HepG2 (cell line): Measurements from ENCODE around the gene ARHGEF4. TPM values are rescaled to one million over a fixed set of nuclear protein-coding genes. Genes with fewer than 3 reads are reported as not detected.

Source experiments
- ATAC-seq: fragments of 200-7000 bp; cut with Tn5 transposase; 3 replicates; pipeline ENCODE4 v1.9.1; 2020; ENCODE audit warnings: mild to moderate bottlenecking, moderate library complexity
- BruUV-seq: library from RNA; stranded (reverse); fragments of 400-500 nt; replicated peaks from 2 replicates; lab custom pipeline; 2021; lab: Mats Ljungman, UMichigan
- CTCF ChIA-PET: fragments of 300-600 bp; formaldehyde crosslinking; extraction: SDS; loops from one replicate; lab custom pipeline; 2021; ENCODE audit warnings: low total read pairs, inconsistent platforms, low intra/inter-chr PET ratio; lab: Yijun Ruan, JAX
- POLR2A ChIA-PET: fragments of 350-600 bp; sonication (Branson Sonifier 250); formaldehyde crosslinking; loops from one replicate; lab custom pipeline; 2020; ENCODE audit warnings: antibody characterized with exemption, inconsistent platforms; lab: Yijun Ruan, JAX
- DNase-seq: peaks from one replicate; pipeline ENCODE4 v3.0.0-alpha.2; 2015; ENCODE audit warnings: low spot score
- FAIRE-seq: peaks from 3 replicates; lab custom pipeline; 2011; peaks lifted over from hg19 to GRCh38; lab: Jason Lieb, UNC
- H2AFZ ChIP-seq: one replicate; pipeline ENCODE4 v1.6.1; 2011; ENCODE audit warnings: low read length, inconsistent platforms
- H3K27ac ChIP-seq: fragments of 300-600 bp; 3 replicates; pipeline ENCODE4 v1.8.0; 2011; ENCODE audit warnings: mixed run types, mild to moderate bottlenecking, mixed read lengths, low read length, inconsistent platforms; ENCODE audit not compliant: insufficient read depth; ENCODE audit errors: extremely low read length
- H3K27me3 ChIP-seq, 2 experiments: fragments of 200-600 bp in 1 of 2; 2 replicates in 1 of 2; 3 replicates in 1 of 2; pipeline versions ENCODE4 v1.6.0 to v1.8.0; 2011; ENCODE audit warnings: low read length in 2 of 2, mild to moderate bottlenecking in 2 of 2, moderate library complexity in 2 of 2, inconsistent platforms in 1 of 2; ENCODE audit not compliant: insufficient read depth in 2 of 2, control insufficient read depth in 1 of 2
- H3K36me3 ChIP-seq, 2 experiments: fragments of 200-600 bp in 1 of 2; replicated peaks in 1 of 2; 2 replicates in 1 of 2; 3 replicates in 1 of 2; pipeline versions ENCODE4 v1.5.1 to v1.8.0; 2011; ENCODE audit warnings: low read length in 2 of 2, inconsistent platforms in 1 of 2; ENCODE audit not compliant: insufficient read depth in 2 of 2, control insufficient read depth in 1 of 2
- H3K4me1 ChIP-seq: 2 replicates; pipeline ENCODE4 v1.5.1; 2012; ENCODE audit warnings: low read length, inconsistent platforms; ENCODE audit not compliant: insufficient read depth
- H3K4me2 ChIP-seq: 2 replicates; pipeline ENCODE4 v1.6.0; 2011; ENCODE audit warnings: low read depth, low read length, inconsistent platforms
- H3K4me3 ChIP-seq, 3 experiments: fragments of 200-600 bp in 1 of 3; sonication (generic), shearing (Covaris generic) in 1 of 3; replicated peaks in 1 of 3; 2 replicates each; pipeline ENCODE4 v1.5.1; 2011 to 2016; ENCODE audit warnings: low read length in 3 of 3, inconsistent platforms in 2 of 3, low read depth in 2 of 3, mild to moderate bottlenecking in 2 of 3, control low read depth in 1 of 3, mixed read lengths in 1 of 3; ENCODE audit not compliant: insufficient read depth in 1 of 3
- H3K79me2 ChIP-seq: one replicate; pipeline ENCODE4 v1.6.1; 2011; ENCODE audit warnings: low read length, inconsistent platforms; ENCODE audit not compliant: insufficient read depth
- H3K9ac ChIP-seq: 2 replicates; pipeline ENCODE4 v1.6.0; 2011; ENCODE audit warnings: mild to moderate bottlenecking, low read depth, low read length, inconsistent platforms; ENCODE audit not compliant: insufficient read depth
- H3K9me3 ChIP-seq: 2 replicates; pipeline ENCODE4 v1.5.1; 2012; ENCODE audit warnings: mild to moderate bottlenecking, low read length
- H4K20me1 ChIP-seq: 2 replicates; pipeline ENCODE4 v1.6.0; 2011; ENCODE audit warnings: inconsistent platforms, mild to moderate bottlenecking, low read length, moderate library complexity; ENCODE audit not compliant: insufficient read depth
- ATF7 ChIP-seq, 2 experiments: fragments of 450-650 bp in 1 of 2; sonication (generic) in 1 of 2; formaldehyde crosslinking in 1 of 2; IDR thresholded peaks; 2 replicates each; pipeline versions ENCODE4 v1.4.0 to v1.6.1; 2016 to 2020; ENCODE audit warnings: antibody characterized with exemption in 1 of 2, mild to moderate bottlenecking in 1 of 2, missing genetic modification reagents in 1 of 2
- ATM ChIP-seq: fragments of 450-650 bp; IDR thresholded peaks from 2 replicates; pipeline ENCODE4 v1.7.1; 2017; ENCODE audit warnings: mild to moderate bottlenecking, borderline replicate concordance
- CEBPZ ChIP-seq: IDR thresholded peaks from 2 replicates; pipeline ENCODE4 v1.6.1; 2012; ENCODE audit warnings: low read length, improper control_type of control experiment
- CREB1 ChIP-seq, 2 experiments: fragments of 450-650 bp in 1 of 2; IDR thresholded peaks; 2 replicates each; pipeline ENCODE4 v1.6.1; 2016 to 2017; ENCODE audit warnings: control low read depth in 1 of 2, mild to moderate bottlenecking in 1 of 2, missing compliant biosample characterization in 1 of 2, missing genetic modification characterization in 1 of 2
- FOSL1 ChIP-seq: sonication (generic); formaldehyde crosslinking; IDR thresholded peaks from 2 replicates; pipeline ENCODE4 v1.9.0; 2021; ENCODE audit warnings: missing genetic modification reagents, borderline replicate concordance
- GLMP ChIP-seq: sonication (generic); formaldehyde crosslinking; IDR thresholded peaks from 2 replicates; pipeline ENCODE4 v1.9.0; 2021; ENCODE audit warnings: missing genetic modification reagents, mild to moderate bottlenecking, borderline replicate concordance
- KMT2A ChIP-seq: sonication (generic); formaldehyde crosslinking; IDR thresholded peaks from 2 replicates; pipeline ENCODE4 v1.4.0; 2020; ENCODE audit warnings: missing genetic modification reagents
- NFE2L1 ChIP-seq: sonication (generic); formaldehyde crosslinking; IDR thresholded peaks from 2 replicates; pipeline ENCODE4 v1.4.0; 2020; ENCODE audit warnings: missing genetic modification reagents, mild to moderate bottlenecking, borderline replicate concordance
- TCF7 ChIP-seq: sonication (generic); IDR thresholded peaks from 2 replicates; pipeline ENCODE4 v1.6.1; 2016; ENCODE audit warnings: antibody characterized with exemption, low read depth
- ZNF124 ChIP-seq: sonication (generic); formaldehyde crosslinking; IDR thresholded peaks from 2 replicates; pipeline ENCODE4 v1.4.0; 2020; ENCODE audit warnings: missing genetic modification reagents
- ZNF598 ChIP-seq: sonication (generic); formaldehyde crosslinking; IDR thresholded peaks from 2 replicates; pipeline ENCODE4 v1.5.1; 2020; ENCODE audit warnings: mild to moderate bottlenecking, missing genetic modification reagents, borderline replicate concordance
- ZNF713 ChIP-seq: sonication (generic); formaldehyde crosslinking; IDR thresholded peaks from 2 replicates; pipeline ENCODE4 v1.4.0; 2020; ENCODE audit warnings: mild to moderate bottlenecking, missing genetic modification reagents
- WGBS: methylation state at CpG from one replicate; pipeline ENCODE4 v1.1.6; 2017; ENCODE audit warnings: low lambda C conversion rate; 5-methylcytosine and 5-hydroxymethylcytosine counted together
- in situ Hi-C: cut with HindIII; loops from 2 replicates; pipeline ENCODE4 v1.10.0; 2017; ENCODE audit warnings: low pct_unique_long_range_greater_than_20kb; ENCODE audit not compliant: extremely low pct_ligation_motif_present
- intact Hi-C: fragments of 100-400 bp; cut with micrococcal nuclease; formaldehyde crosslinking; loops from one replicate; pipeline ENCODE4 v1.10.0; 2022; ENCODE audit not compliant: unreplicated experiment
- polyA plus RNA-seq, 8 experiments: library from polyadenylated mRNA; depleted of rRNA in 3 of 8; stranded (reverse) in 7 of 8; unstranded in 1 of 8; fragments of >200 nt; fragmentation: Illumina TruSeq in 4 of 8; extraction: Trizol in 4 of 8; gene quantifications; 2 replicates each; pipeline versions ENCODE4 v1.2.1 to v1.2.3, GENCODE V29; 2011 to 2016; ENCODE audit warnings: low read depth in 4 of 8, missing spikeins in 1 of 8, mixed read lengths in 1 of 8; ENCODE audit not compliant: insufficient read depth in 1 of 8
- total RNA-seq, 5 experiments: library from RNA; depleted of rRNA; stranded (reverse); fragments of >200 nt; fragmentation: Illumina TruSeq; extraction: Trizol; gene quantifications; 2 replicates each; pipeline ENCODE4 v1.2.3, GENCODE V29; 2016; ENCODE audit warnings: low read depth in 1 of 5

Gene ARHGEF4
- total and polyA plus RNA-seq, 2 of the 13 experiments (the other 11 are each of a cell fraction or from before 2014, with no cell fraction given) = 0.11 to 0.13 TPM

GRCh38 chr2:130997198-130997597, 160.5 kb downstream of the ARHGEF4 start:
- intact Hi-C loops = no loop called here
- Histone ChIP-seq H2AFZ (no peak overlapping the region), H3K9me3 (no peaks in the 10 kb centered on the region), H3K4me3 (no peak overlapping the region), H3K9ac (no peak overlapping the region), H3K4me2 (no peak overlapping the region), H3K27me3 (peaks cover 0 to 14% of the 10 kb centered on the region in 2 experiments; a peak in 3 of 5 replicates), H4K20me1 (no peaks in the 10 kb centered on the region), H3K36me3 (no peaks in the 10 kb centered on the region), H3K27ac (no peak overlapping the region), H3K4me1 (no peaks in the 10 kb centered on the region), H3K79me2 (no peaks in the 10 kb centered on the region)
- no peak for DNase-seq
- WGBS = 12% methylated on average over 5 of the region's 5 CpGs
- in situ Hi-C loops = no loop called here
- CTCF ChIA-PET = no interaction called here
- TF ChIP-seq ZNF124 (CRISPR knock-in tag) (no peak), ZNF713 (no peak), ATF7 (IDR thresholded peaks at IDR 0.05) (peak; percentile 98), ATF7 (CRISPR knock-in tag; IDR thresholded peaks at IDR 0.05) (no peak), CREB1 (IDR thresholded peaks at IDR 0.05) (peak; percentile 53), CREB1 (CRISPR knock-in tag; IDR thresholded peaks at IDR 0.05) (no peak)
- BruUV-seq = no TSS peak
- ATAC-seq = no peak
- POLR2A ChIA-PET = no interaction called here
- no peak for FAIRE-seq

GRCh38 chr2:130998561-130998960, 161.8 kb downstream of the ARHGEF4 start:
- in situ Hi-C loops = no loop called here
- Histone ChIP-seq H3K79me2 (no peaks in the 10 kb centered on the region), H3K9me3 (no peaks in the 10 kb centered on the region), H3K4me1 (no peaks in the 10 kb centered on the region), H2AFZ (no peak overlapping the region), H3K4me3 (no peak overlapping the region), H3K27me3 (peaks cover 0 to 24% of the 10 kb centered on the region in 2 experiments; a peak in 3 of 5 replicates), H3K9ac (no peak overlapping the region), H4K20me1 (no peaks in the 10 kb centered on the region), H3K4me2 (no peak overlapping the region), H3K27ac (no peak overlapping the region), H3K36me3 (no peaks in the 10 kb centered on the region)
- ChIA-PET POLR2A (no interaction called here), CTCF (no interaction called here)
- intact Hi-C loops = no loop called here
- ATAC-seq = no peak
- WGBS = 6% methylated on average over 6 of the region's 6 CpGs
- no peak for FAIRE-seq
- BruUV-seq = no TSS peak
- TF ChIP-seq KMT2A (CRISPR knock-in tag) = no peak
- no peak for TF ChIP-seq ATM
- no peak for TF ChIP-seq TCF7
- no peak for TF ChIP-seq NFE2L1 (CRISPR knock-in tag)
- TF ChIP-seq FOSL1 (CRISPR knock-in tag) = no peak
- TF ChIP-seq CEBPZ = no peak
- TF ChIP-seq ZNF598 = no peak
- TF ChIP-seq GLMP (CRISPR knock-in tag) = no peak
- no peak for DNase-seq
